ENCODE data around the gene WDR6.
"Not testable (repeated sequence)": the region's sequence is repeated elsewhere in the genome, so short reads cannot be mapped to it uniquely, and the experiment has no call there.

WDR6 gene

DNA sequence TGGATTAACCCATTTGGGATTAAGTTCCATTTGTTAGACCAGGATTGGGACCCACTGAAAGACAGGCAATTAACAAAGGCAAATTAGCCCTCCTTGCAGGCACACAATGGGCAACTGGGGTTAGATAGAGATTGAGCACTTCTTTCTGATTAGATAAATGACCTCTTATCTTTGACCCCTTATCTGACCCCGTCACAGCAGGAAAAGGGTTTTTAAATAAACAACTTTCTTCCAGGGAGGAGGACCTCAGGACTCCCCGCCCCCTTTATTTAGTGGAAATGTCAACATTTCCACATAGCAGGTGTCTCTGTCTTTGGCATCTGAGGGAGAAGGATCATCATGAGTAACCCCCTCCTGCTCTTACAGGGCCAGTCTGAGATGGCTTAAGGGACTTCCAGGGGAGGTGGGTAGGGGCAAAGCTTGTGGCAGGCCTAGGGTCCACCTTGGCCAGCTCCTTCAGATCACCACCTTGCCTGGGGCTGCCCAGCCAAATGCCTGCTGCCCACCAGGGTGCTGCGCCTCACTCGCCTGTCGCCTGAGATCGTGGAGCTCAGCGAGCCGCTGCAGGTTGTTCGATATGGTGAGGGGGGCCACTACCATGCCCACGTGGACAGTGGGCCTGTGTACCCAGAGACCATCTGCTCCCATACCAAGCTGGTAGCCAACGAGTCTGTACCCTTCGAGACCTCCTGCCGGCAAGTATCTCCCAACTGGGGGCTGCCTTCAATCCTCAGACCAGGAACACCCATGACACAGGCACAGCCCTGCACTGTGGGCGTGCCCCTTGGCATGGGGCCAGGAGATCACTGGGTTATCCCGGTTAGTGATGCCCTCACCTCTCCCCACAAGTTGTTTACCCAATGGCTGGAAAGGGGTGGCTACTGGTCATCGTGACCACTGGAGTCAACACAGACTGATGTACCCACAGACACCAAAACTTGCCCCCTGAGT, 2.6 kb upstream of the WDR6 start:
- no peaks in the 10 kb centered on the region for H3K9me3 ChIP-seq (ENCODE audit: control insufficient read depth in 5 of 5, low read length in 5 of 5)
- peaks cover 0 to 26% (median 23%) of the 10 kb centered on the region in 5 donors for H3K4me1 ChIP-seq (ENCODE audit: control insufficient read depth in 5 of 5, insufficient read depth in 5 of 5, low read length in 5 of 5)
- no peak overlapping the region for H3K9ac ChIP-seq (ENCODE audit: low read length in 5 of 5)
- H3K27me3 ChIP-seq (ENCODE audit: control insufficient read depth in 5 of 5, insufficient read depth in 4 of 5, low read length in 5 of 5): no peaks in the 10 kb centered on the region
- H3K27ac ChIP-seq (ENCODE audit: low read depth, low read length): no peak overlapping the region
- H3K4me3 ChIP-seq (ENCODE audit: low read depth in 1 of 5, low read length in 5 of 5): no peak overlapping the region
- no peaks in the 10 kb centered on the region for H3K36me3 ChIP-seq (ENCODE audit: control insufficient read depth in 5 of 5, insufficient read depth in 5 of 5, low read length in 5 of 5)

DNA sequence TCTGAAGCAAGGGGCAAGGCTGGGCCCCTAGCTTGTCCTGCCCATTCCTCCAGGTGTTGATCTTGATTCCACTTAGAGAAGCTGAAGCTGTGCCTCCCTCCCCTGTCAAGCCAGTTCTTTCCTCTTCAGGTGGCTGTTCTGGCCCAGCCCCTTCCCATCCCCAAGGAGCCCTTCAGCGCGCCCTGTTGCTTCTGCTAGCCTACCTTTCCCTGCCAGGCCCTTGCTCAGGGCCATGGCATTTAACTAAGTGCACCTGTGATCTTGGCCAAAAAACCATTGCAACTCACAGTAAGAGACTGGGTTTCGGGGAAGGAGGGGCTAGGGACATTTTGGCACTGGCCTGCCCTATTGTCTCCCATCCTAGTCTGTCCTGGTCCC, 1.9 kb upstream of the WDR6 start:
- Histone ChIP-seq H3K4me1 (ENCODE audit: control insufficient read depth in 5 of 5, insufficient read depth in 5 of 5, low read length in 5 of 5) (peaks cover 0 to 26% (median 23%) of the 10 kb centered on the region in 5 donors), H3K9ac (ENCODE audit: low read length in 5 of 5) (no peak overlapping the region), H3K4me3 (ENCODE audit: low read depth in 1 of 5, low read length in 5 of 5) (no peak overlapping the region), H3K27me3 (ENCODE audit: control insufficient read depth in 5 of 5, insufficient read depth in 4 of 5, low read length in 5 of 5) (no peaks in the 10 kb centered on the region), H3K9me3 (ENCODE audit: control insufficient read depth in 5 of 5, low read length in 5 of 5) (no peaks in the 10 kb centered on the region), H3K36me3 (ENCODE audit: control insufficient read depth in 5 of 5, insufficient read depth in 5 of 5, low read length in 5 of 5) (no peaks in the 10 kb centered on the region), H3K27ac (ENCODE audit: low read depth, low read length) (no peak overlapping the region)

DNA sequence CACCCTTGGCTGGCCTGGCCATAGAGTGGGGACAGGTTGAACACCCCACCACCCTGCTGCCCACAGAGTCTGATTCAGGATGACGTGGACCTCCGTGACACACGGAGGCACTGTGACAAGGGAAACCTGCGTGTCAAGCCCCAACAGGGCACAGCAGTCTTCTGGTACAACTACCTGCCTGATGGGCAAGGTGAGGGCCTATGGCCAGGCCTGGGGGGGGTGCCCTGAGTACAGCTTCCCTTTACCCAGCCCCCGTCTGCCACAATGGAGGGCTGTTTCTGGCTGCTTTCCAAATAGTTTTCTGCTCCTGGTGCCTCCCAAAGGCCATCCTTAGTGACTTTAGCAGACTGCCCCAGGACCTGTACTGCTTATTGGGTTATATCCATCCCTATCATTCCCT, 1.2 kb upstream of the WDR6 start:
- Histone ChIP-seq H3K9ac (ENCODE audit: low read length in 5 of 5) (no peak overlapping the region), H3K27ac (ENCODE audit: low read depth, low read length) (no peak overlapping the region), H3K4me1 (ENCODE audit: control insufficient read depth in 5 of 5, insufficient read depth in 5 of 5, low read length in 5 of 5) (peaks cover 0 to 26% (median 23%) of the 10 kb centered on the region in 5 donors), H3K9me3 (ENCODE audit: control insufficient read depth in 5 of 5, low read length in 5 of 5) (no peaks in the 10 kb centered on the region), H3K4me3 (ENCODE audit: low read depth in 1 of 5, low read length in 5 of 5) (peak overlapping the region in 2 of 5 donors; percentile 83 to 86), H3K36me3 (ENCODE audit: control insufficient read depth in 5 of 5, insufficient read depth in 5 of 5, low read length in 5 of 5) (no peaks in the 10 kb centered on the region), H3K27me3 (ENCODE audit: control insufficient read depth in 5 of 5, insufficient read depth in 4 of 5, low read length in 5 of 5) (no peaks in the 10 kb centered on the region)

DNA sequence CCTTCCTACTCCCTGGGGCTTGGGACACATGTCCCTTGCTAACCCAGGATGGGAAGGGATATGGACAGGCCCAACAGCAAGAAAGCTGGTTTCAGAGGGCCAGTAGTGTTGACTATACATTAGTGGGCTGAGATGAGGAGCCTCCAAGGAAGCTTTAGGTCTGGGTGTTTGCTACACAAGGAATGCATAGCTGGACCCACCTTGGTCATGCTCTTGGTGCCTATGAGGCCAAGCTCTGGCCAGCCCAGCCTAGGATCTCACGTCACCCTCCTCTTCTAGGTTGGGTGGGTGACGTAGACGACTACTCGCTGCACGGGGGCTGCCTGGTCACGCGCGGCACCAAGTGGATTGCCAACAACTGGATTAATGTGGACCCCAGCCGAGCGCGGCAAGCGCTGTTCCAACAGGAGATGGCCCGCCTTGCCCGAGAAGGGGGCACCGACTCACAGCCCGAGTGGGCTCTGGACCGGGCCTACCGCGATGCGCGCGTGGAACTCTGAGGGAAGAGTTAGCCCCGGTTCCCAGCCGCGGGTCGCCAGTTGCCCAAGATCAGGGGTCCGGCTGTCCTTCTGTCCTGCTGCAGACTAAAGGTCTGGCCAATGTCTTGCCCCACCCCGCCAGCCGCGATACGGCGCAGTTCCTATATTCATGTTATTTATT, 653 bp upstream of the WDR6 start:
- H3K9me3 ChIP-seq (ENCODE audit: control insufficient read depth in 5 of 5, low read length in 5 of 5): no peaks in the 10 kb centered on the region
- peak overlapping the region; percentile 62 to 92 (median 83) for H3K4me3 ChIP-seq (ENCODE audit: low read depth in 1 of 5, low read length in 5 of 5)
- H3K27ac ChIP-seq (ENCODE audit: low read depth, low read length): peak overlapping the region; percentile 90
- H3K36me3 ChIP-seq (ENCODE audit: control insufficient read depth in 5 of 5, insufficient read depth in 5 of 5, low read length in 5 of 5): peaks cover 0 to 3% (median 2%) of the 10 kb centered on the region in 5 donors
- H3K9ac ChIP-seq (ENCODE audit: low read length in 5 of 5): peak overlapping the region in 4 of 5 donors; percentile 71 to 87 (median 78)
- H3K4me1 ChIP-seq (ENCODE audit: control insufficient read depth in 5 of 5, insufficient read depth in 5 of 5, low read length in 5 of 5): peaks cover 0 to 26% (median 23%) of the 10 kb centered on the region in 5 donors
- H3K27me3 ChIP-seq (ENCODE audit: control insufficient read depth in 5 of 5, insufficient read depth in 4 of 5, low read length in 5 of 5): no peaks in the 10 kb centered on the region

DNA sequence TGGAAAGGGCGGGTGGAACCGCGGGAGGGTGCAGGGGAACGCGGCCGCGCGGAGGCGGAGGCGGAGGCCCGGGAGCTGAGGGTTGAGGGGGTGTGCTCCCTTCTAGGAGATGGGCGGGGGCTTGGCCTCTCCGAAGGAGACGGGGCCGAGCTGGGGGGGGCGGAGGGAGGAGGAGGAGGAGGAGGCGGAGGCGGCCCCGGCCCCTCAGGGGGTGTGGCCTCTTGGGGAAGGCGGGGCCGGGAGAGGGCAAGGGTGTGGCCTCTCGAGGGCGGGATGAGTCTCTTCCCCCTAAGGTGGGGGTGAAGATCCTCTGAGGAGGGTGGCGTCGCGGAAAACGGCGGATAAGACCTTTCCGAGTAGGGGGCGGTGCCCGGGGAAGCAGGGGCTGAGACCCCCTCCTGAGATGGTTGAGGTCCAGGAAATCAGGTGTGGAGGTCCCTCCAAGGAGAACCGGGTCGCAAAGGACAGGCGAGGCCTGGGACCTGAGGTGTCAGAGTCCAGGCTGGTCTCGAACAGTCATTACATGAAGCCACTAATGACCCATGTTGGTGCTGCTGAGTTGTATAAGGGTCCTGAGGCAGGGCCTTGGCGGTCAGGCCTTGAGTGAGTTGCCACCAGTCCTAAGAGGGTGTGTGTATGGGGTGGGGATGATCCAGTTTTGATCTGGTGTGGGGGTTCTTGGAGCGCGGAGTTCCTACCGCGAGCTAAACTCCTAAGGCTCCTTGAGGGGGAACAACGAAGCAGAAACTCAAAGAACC, 759 bp downstream of the WDR6 start:
- no peaks in the 10 kb centered on the region for H3K9me3 ChIP-seq (ENCODE audit: control insufficient read depth in 5 of 5, low read length in 5 of 5)
- H3K4me3 ChIP-seq (ENCODE audit: low read depth in 1 of 5, low read length in 5 of 5): peak overlapping the region; percentile 61 to 92 (median 83)
- peaks cover 0 to 26% (median 23%) of the 10 kb centered on the region in 5 donors for H3K4me1 ChIP-seq (ENCODE audit: control insufficient read depth in 5 of 5, insufficient read depth in 5 of 5, low read length in 5 of 5)
- peak overlapping the region; percentile 90 for H3K27ac ChIP-seq (ENCODE audit: low read depth, low read length)
- H3K27me3 ChIP-seq (ENCODE audit: control insufficient read depth in 5 of 5, insufficient read depth in 4 of 5, low read length in 5 of 5): no peaks in the 10 kb centered on the region
- peaks cover 0 to 17% (median 16%) of the 10 kb centered on the region in 5 donors for H3K36me3 ChIP-seq (ENCODE audit: control insufficient read depth in 5 of 5, insufficient read depth in 5 of 5, low read length in 5 of 5)
- H3K9ac ChIP-seq (ENCODE audit: low read length in 5 of 5): peak overlapping the region in 4 of 5 donors; percentile 71 to 87 (median 78)

DNA sequence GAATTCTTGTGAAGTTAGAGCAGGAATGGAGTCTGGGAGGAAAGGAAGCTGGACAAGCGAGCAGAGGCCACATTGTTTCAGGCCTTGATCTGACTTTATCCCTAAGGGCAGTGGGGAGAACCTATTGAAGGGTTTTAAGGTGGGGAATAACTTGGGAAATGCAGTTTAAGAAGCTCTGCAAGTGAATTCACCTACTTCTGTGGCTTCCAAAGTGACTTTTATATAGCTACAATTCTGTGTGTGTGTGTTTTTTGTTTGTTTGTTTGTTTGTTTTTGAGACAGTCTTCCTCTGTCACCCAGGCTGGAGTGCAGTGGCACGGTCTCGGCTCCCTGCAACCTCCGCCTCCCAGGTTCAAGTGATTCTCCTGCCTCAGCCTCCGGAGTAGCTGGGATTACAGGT, 1.4 kb downstream of the WDR6 start:
- peak overlapping the region in 1 of 5 donors; percentile 51 for H3K9ac ChIP-seq (ENCODE audit: low read length in 5 of 5)
- peak overlapping the region in 2 of 5 donors; percentile 61 to 92 for H3K4me3 ChIP-seq (ENCODE audit: low read depth in 1 of 5, low read length in 5 of 5)
- peaks cover 0 to 24% (median 22%) of the 10 kb centered on the region in 5 donors for H3K36me3 ChIP-seq (ENCODE audit: control insufficient read depth in 5 of 5, insufficient read depth in 5 of 5, low read length in 5 of 5)
- H3K27me3 ChIP-seq (ENCODE audit: control insufficient read depth in 5 of 5, insufficient read depth in 4 of 5, low read length in 5 of 5); H3K9me3 ChIP-seq (ENCODE audit: control insufficient read depth in 5 of 5, low read length in 5 of 5): not testable (repeated sequence)
- peak overlapping the region; percentile 90 for H3K27ac ChIP-seq (ENCODE audit: low read depth, low read length)
- H3K4me1 ChIP-seq (ENCODE audit: control insufficient read depth in 5 of 5, insufficient read depth in 5 of 5, low read length in 5 of 5): peaks cover 0 to 26% (median 23%) of the 10 kb centered on the region in 5 donors

DNA sequence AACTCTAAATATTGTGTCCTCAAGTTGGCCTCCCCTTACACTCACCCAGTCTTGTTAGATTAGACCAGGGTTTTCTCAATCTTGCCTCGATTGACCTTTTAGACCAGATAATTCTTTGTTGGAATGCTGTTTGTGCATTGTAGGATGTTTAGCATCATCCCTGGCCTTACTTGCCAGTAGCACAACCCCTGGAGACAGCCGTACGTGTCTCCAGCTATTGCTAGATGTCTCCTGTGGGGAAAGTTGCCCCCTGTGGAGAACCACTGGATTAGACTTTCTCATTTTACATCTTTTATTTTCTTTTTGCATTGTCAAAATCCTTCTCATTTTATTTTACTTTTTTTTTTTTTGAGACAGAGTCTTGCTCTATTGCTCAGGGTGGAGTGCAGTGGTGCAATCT, 2.2 kb downstream of the WDR6 start:
- no peak overlapping the region for H3K4me3 ChIP-seq (ENCODE audit: low read depth in 1 of 5, low read length in 5 of 5)
- H3K36me3 ChIP-seq (ENCODE audit: control insufficient read depth in 5 of 5, insufficient read depth in 5 of 5, low read length in 5 of 5): peaks cover 0 to 31% (median 29%) of the 10 kb centered on the region in 5 donors
- H3K9ac ChIP-seq (ENCODE audit: low read length in 5 of 5): no peak overlapping the region
- no peak overlapping the region for H3K27ac ChIP-seq (ENCODE audit: low read depth, low read length)
- H3K9me3 ChIP-seq (ENCODE audit: control insufficient read depth in 5 of 5, low read length in 5 of 5): no peaks in the 10 kb centered on the region
- no peaks in the 10 kb centered on the region for H3K27me3 ChIP-seq (ENCODE audit: control insufficient read depth in 5 of 5, insufficient read depth in 4 of 5, low read length in 5 of 5)
- H3K4me1 ChIP-seq (ENCODE audit: control insufficient read depth in 5 of 5, insufficient read depth in 5 of 5, low read length in 5 of 5): peaks cover 0 to 26% (median 23%) of the 10 kb centered on the region in 5 donors

DNA sequence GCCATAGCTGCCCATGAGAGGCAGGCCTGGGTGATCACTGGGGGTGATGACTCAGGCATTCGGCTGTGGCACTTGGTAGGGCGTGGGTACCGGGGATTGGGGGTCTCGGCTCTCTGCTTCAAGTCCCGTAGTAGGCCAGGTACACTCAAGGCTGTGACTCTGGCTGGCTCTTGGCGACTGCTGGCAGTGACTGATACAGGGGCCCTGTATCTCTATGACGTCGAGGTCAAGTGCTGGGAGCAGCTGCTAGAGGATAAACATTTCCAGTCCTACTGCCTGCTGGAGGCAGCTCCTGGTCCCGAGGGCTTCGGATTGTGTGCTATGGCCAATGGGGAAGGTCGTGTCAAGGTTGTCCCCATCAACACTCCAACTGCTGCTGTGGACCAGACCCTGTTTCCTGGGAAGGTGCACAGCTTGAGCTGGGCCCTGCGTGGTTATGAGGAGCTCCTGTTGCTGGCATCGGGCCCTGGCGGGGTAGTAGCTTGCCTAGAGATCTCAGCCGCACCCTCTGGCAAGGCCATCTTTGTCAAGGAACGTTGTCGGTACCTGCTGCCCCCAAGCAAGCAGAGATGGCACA, 5.3 kb downstream of the WDR6 start:
- Histone ChIP-seq H3K9me3 (ENCODE audit: control insufficient read depth in 5 of 5, low read length in 5 of 5) (no peaks in the 10 kb centered on the region), H3K4me1 (ENCODE audit: control insufficient read depth in 5 of 5, insufficient read depth in 5 of 5, low read length in 5 of 5) (peaks cover 0 to 15% (median 14%) of the 10 kb centered on the region in 5 donors), H3K9ac (ENCODE audit: low read length in 5 of 5) (no peak overlapping the region), H3K4me3 (ENCODE audit: low read depth in 1 of 5, low read length in 5 of 5) (no peak overlapping the region), H3K27me3 (ENCODE audit: control insufficient read depth in 5 of 5, insufficient read depth in 4 of 5, low read length in 5 of 5) (no peaks in the 10 kb centered on the region), H3K27ac (ENCODE audit: low read depth, low read length) (no peak overlapping the region), H3K36me3 (ENCODE audit: control insufficient read depth in 5 of 5, insufficient read depth in 5 of 5, low read length in 5 of 5) (peaks cover 0 to 56% (median 53%) of the 10 kb centered on the region in 5 donors)

DNA sequence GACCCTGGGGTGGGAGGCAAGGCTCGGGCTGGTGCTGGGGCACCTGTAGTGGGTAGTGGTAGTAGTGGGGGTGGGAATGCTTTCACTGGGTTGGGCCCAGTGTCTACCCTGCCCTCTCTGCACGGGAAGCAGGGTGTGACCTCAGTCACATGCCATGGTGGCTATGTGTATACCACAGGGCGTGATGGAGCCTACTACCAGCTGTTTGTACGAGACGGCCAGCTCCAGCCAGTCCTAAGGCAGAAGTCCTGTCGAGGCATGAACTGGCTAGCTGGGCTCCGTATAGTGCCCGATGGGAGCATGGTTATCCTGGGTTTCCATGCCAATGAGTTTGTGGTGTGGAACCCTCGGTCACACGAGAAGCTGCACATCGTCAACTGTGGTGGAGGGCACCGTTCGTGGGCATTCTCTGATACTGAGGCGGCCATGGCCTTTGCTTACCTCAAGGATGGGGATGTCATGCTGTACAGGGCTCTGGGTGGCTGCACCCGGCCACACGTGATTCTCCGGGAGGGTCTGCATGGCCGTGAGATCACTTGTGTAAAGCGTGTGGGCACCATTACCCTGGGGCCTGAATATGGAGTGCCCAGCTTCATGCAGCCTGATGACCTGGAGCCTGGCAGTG, 6.0 kb downstream of the WDR6 start:
- peaks cover 0 to 56% (median 53%) of the 10 kb centered on the region in 5 donors for H3K36me3 ChIP-seq (ENCODE audit: control insufficient read depth in 5 of 5, insufficient read depth in 5 of 5, low read length in 5 of 5)
- H3K27ac ChIP-seq (ENCODE audit: low read depth, low read length): no peak overlapping the region
- H3K4me3 ChIP-seq (ENCODE audit: low read depth in 1 of 5, low read length in 5 of 5): no peak overlapping the region
- no peaks in the 10 kb centered on the region for H3K9me3 ChIP-seq (ENCODE audit: control insufficient read depth in 5 of 5, low read length in 5 of 5)
- H3K4me1 ChIP-seq (ENCODE audit: control insufficient read depth in 5 of 5, insufficient read depth in 5 of 5, low read length in 5 of 5): peaks cover 1 to 17% (median 16%) of the 10 kb centered on the region in 5 donors
- no peak overlapping the region for H3K9ac ChIP-seq (ENCODE audit: low read length in 5 of 5)
- no peaks in the 10 kb centered on the region for H3K27me3 ChIP-seq (ENCODE audit: control insufficient read depth in 5 of 5, insufficient read depth in 4 of 5, low read length in 5 of 5)
